B cell (primary cell): Measurements from ENCODE around the gene CERCAM. TPM values are rescaled to one million over a fixed set of nuclear protein-coding genes. Genes with fewer than 3 reads are reported as not detected.

ENCODE experiments used
- ATAC-seq: fragments of 200-7000 bp; cut with Tn5 transposase; one replicate; pipeline ENCODE4 v1.10.0; 2021; ENCODE audit warnings: low read depth, mild to moderate bottlenecking, moderate number of reproducible peaks, moderate library complexity
- CTCF ChIA-PET: fragments of 350-600 bp; sonication (Branson Sonifier 250); formaldehyde crosslinking; loops from one replicate; lab custom pipeline; 2021; ENCODE audit warnings: antibody characterized with exemption, inconsistent platforms; lab: Charles Lee
- POLR2A ChIA-PET: fragments of 350-600 bp; sonication (Branson Sonifier 250); formaldehyde crosslinking; loops from one replicate; lab custom pipeline; 2021; ENCODE audit warnings: antibody characterized with exemption; lab: Charles Lee
- DNase-seq: peaks from one replicate; pipeline ENCODE4 v3.0.0; 2013
- H2AFZ ChIP-seq: 2 replicates; pipeline ENCODE4 v1.6.1; 2012; ENCODE audit warnings: mild to moderate bottlenecking, low read depth, low read length; ENCODE audit not compliant: insufficient read depth, poor library complexity, severe bottlenecking
- H3K27ac ChIP-seq, 2 donors: 1 replicate in 1 of 2; 2 replicates in 1 of 2; pipeline ENCODE4 v1.5.1; 2012 to 2013; ENCODE audit warnings: low read length in 2 of 2, mild to moderate bottlenecking in 2 of 2, moderate library complexity in 1 of 2
- H3K27me3 ChIP-seq, 4 experiments: fragments of 200-600 bp in 1 of 4; sonication (generic) in 1 of 4; replicated peaks in 1 of 4; 1 replicate in 2 of 4; 2 replicates in 2 of 4; pipeline versions ENCODE4 v1.6.1 to v1.7.0; 2013 to 2016; ENCODE audit warnings: low read length in 3 of 4, mild to moderate bottlenecking in 2 of 4, mixed read lengths in 1 of 4, moderate library complexity in 1 of 4; ENCODE audit not compliant: insufficient read depth in 4 of 4, control insufficient read depth in 3 of 4; ENCODE audit errors: control extremely low read depth in 1 of 4
- H3K36me3 ChIP-seq, 2 experiments: replicated peaks in 1 of 2; 1 replicate in 1 of 2; 2 replicates in 1 of 2; pipeline versions ENCODE4 v1.6.1 to v1.7.1; 2013; ENCODE audit warnings: low read length in 1 of 2; ENCODE audit not compliant: insufficient read depth in 2 of 2, control insufficient read depth in 1 of 2; ENCODE audit errors: control extremely low read depth in 1 of 2, extremely low read depth in 1 of 2
- H3K4me1 ChIP-seq, 2 donors: fragments of 200-600 bp in 1 of 2; sonication (generic) in 1 of 2; 1 replicate in 1 of 2; 2 replicates in 1 of 2; pipeline versions ENCODE4 v1.5.1 to v1.6.1; 2013 to 2017; ENCODE audit warnings: low read length in 2 of 2; ENCODE audit not compliant: control insufficient read depth in 2 of 2, insufficient read depth in 2 of 2
- H3K4me2 ChIP-seq: replicated peaks from 2 replicates; pipeline ENCODE3; 2012; ENCODE audit warnings: mild to moderate bottlenecking, low read depth, low read length; ENCODE audit not compliant: poor library complexity, severe bottlenecking
- H3K4me3 ChIP-seq, 5 experiments: fragments of 200-600 bp in 1 of 5; sonication (generic) in 1 of 5; 1 replicate in 3 of 5; 2 replicates in 2 of 5; pipeline versions ENCODE4 v1.5.1 to v1.7.0; 2011 to 2016; ENCODE audit warnings: low read length in 4 of 5, mild to moderate bottlenecking in 4 of 5, low read depth in 2 of 5, control low read depth in 1 of 5, moderate library complexity in 1 of 5; ENCODE audit not compliant: insufficient read depth in 1 of 5; ENCODE audit errors: control extremely low read depth in 1 of 5, extremely low read depth in 1 of 5
- H3K79me2 ChIP-seq: fragments of 200-600 bp; sonication (generic); one replicate; pipeline ENCODE4 v1.6.0; 2016; ENCODE audit warnings: low read length; ENCODE audit not compliant: control insufficient read depth, insufficient read depth
- H3K9ac ChIP-seq: fragments of 200-600 bp; sonication (generic); 2 replicates; pipeline ENCODE4 v1.6.1; 2017; ENCODE audit warnings: mild to moderate bottlenecking, low read length, moderate library complexity
- H3K9me3 ChIP-seq, 3 donors: one replicate each; pipeline versions ENCODE4 v1.6.1 to v1.7.1; 2013; ENCODE audit warnings: low read length in 2 of 3; ENCODE audit not compliant: control insufficient read depth in 2 of 3, insufficient read depth in 1 of 3; ENCODE audit errors: control extremely low read depth in 1 of 3
- H4K20me1 ChIP-seq: 2 replicates; pipeline ENCODE4 v1.6.0; 2012; ENCODE audit warnings: mild to moderate bottlenecking, low read length; ENCODE audit not compliant: insufficient read depth, control insufficient read depth, poor library complexity, severe bottlenecking
- H3K27ac Mint-ChIP-seq: one replicate; pipeline ENCODE4 v1.8.0; 2021; ENCODE audit warnings: mixed read lengths
- H3K27me3 Mint-ChIP-seq: one replicate; pipeline ENCODE4 v1.8.0; 2021; ENCODE audit warnings: mixed read lengths
- H3K4me1 Mint-ChIP-seq: one replicate; pipeline ENCODE4 v1.8.0; 2021; ENCODE audit warnings: mixed read lengths
- H3K4me3 Mint-ChIP-seq: one replicate; pipeline ENCODE4 v1.8.0; 2021; ENCODE audit warnings: mixed read lengths
- H3K9me3 Mint-ChIP-seq: one replicate; pipeline ENCODE4 v1.8.0; 2022; ENCODE audit warnings: mixed read lengths; ENCODE audit not compliant: insufficient read depth
- CTCF ChIP-seq: fragments of 200-600 bp; IDR thresholded peaks from one replicate; pipeline ENCODE4 v1.8.0; 2022; ENCODE audit warnings: antibody characterized with exemption, mild to moderate bottlenecking
- EZH2 ChIP-seq: IDR thresholded peaks from 2 replicates; pipeline ENCODE4 v1.6.1; 2012; ENCODE audit warnings: borderline replicate concordance, low read depth, mild to moderate bottlenecking, moderate library complexity, low read length; ENCODE audit not compliant: insufficient read depth, poor library complexity, severe bottlenecking
- WGBS: methylation state at CpG from one replicate; pipeline ENCODE4 v1.1.5; 2013; ENCODE audit warnings: missing lambda C conversion rate; ENCODE audit not compliant: insufficient coverage; 5-methylcytosine and 5-hydroxymethylcytosine counted together
- intact Hi-C: fragments of 100-400 bp; cut with micrococcal nuclease; formaldehyde crosslinking; loops from one replicate; pipeline ENCODE4 v1.10.0; 2022
- polyA plus RNA-seq: library from polyadenylated mRNA; depleted of rRNA; stranded (reverse); fragments of >200 nt; gene quantifications from 2 replicates; pipeline ENCODE4 v1.2.3, GENCODE V29; 2012
- total RNA-seq, 2 donors: library from RNA; stranded (reverse); fragments of 120-200 nt in 1 of 2; gene quantifications; 1 replicate in 1 of 2; 2 replicates in 1 of 2; pipeline versions ENCODE4 v1.2.3 to v1.2.4, GENCODE V29; 2013 to 2022

The CERCAM gene
- total and polyA plus RNA-seq, 2 donors (not counting 1 experiment from before 2014, with no cell fraction given), result 2.4 to 3.8 TPM

GRCh38 chr9:128457207-128457606 lies 36.5 kb downstream of the CERCAM start:
- Mint-ChIP-seq H3K4me3 (peak overlapping the region; percentile 93), H3K27me3 (no peaks in the 10 kb centered on the region), H3K4me1 (peaks cover 18% of the 10 kb centered on the region), H3K9me3 (no peaks in the 10 kb centered on the region), H3K27ac (no peak overlapping the region)
- TF ChIP-seq CTCF (no peak), EZH2 (no peak)
- Histone ChIP-seq H3K9me3 (no peaks in the 10 kb centered on the region), H3K9ac (peak overlapping the region; percentile 91), H3K27ac (peak overlapping the region in 1 of 2 donors; percentile 92), H3K4me1 (peaks cover 8 to 13% of the 10 kb centered on the region in 2 donors), H2AFZ (peak overlapping the region; percentile 93), H4K20me1 (peaks cover 22% of the 10 kb centered on the region), H3K4me2 (peak overlapping the region; percentile 99), H3K36me3 (peaks cover 2 to 20% of the 10 kb centered on the region in 2 experiments), H3K27me3 (no peaks in the 10 kb centered on the region), H3K79me2 (peaks cover 35% of the 10 kb centered on the region), H3K4me3 (peak overlapping the region in 4 of 5 experiments; percentile 79 to 89 (median 82))
- ChIA-PET CTCF (interaction anchor here (0.5 kb wide), 1 partner anchor 165 kb away, joined by 3 read pairs; no protein-coding TSS in a partner anchor), POLR2A (interaction anchor here (0.5 kb wide), 1 partner anchor 13 kb away, joined by 8 read pairs; no protein-coding TSS in a partner anchor)
- DNase-seq, result no peak
- intact Hi-C loops, result loop anchor here (5.0 kb wide), 2 partner anchors 230 to 425 kb away; partner anchors contain the start of genes KYAT1, LRRC8A and SET
- ATAC-seq, result no peak
- WGBS, result 55% methylated on average over 10 of the region's 14 CpGs

- Histone ChIP-seq H3K4me3 (no peak overlapping the region), H3K36me3 (peaks cover 7 to 30% of the 10 kb centered on the region in 2 experiments), H3K27me3 (no peaks in the 10 kb centered on the region), H2AFZ (no peak overlapping the region), H3K4me2 (no peak overlapping the region), H3K4me1 (peaks cover 8 to 13% of the 10 kb centered on the region in 2 donors), H3K9me3 (no peaks in the 10 kb centered on the region), H3K79me2 (peaks cover 35% of the 10 kb centered on the region), H3K27ac (no peak overlapping the region), H3K9ac (no peak overlapping the region), H4K20me1 (peaks cover 22% of the 10 kb centered on the region)
- H3K4me3 Mint-ChIP-seq, result no peak overlapping the region
- H3K27me3 Mint-ChIP-seq, result no peaks in the 10 kb centered on the region
- ChIA-PET CTCF (no interaction called here), POLR2A (no interaction called here)
- H3K4me1 Mint-ChIP-seq, result peaks cover 18% of the 10 kb centered on the region
- no peak overlapping the region for H3K27ac Mint-ChIP-seq
- H3K9me3 Mint-ChIP-seq, result no peaks in the 10 kb centered on the region
- TF ChIP-seq CTCF (no peak), EZH2 (no peak)
- intact Hi-C loops, result loop anchor here (5.0 kb wide), 2 partner anchors 228 to 423 kb away; partner anchors contain the start of genes KYAT1, LRRC8A and SET
- no peak for DNase-seq
- no peak for ATAC-seq
- 93% methylated on average over 3 of the region's 3 CpGs for WGBS
These were observed 38.4 kb downstream of the CERCAM start for GRCh38 chr9:128459011-128459410.
